ENCODE measurements around the gene SUMF2.

- TF ChIP-seq, protein P1, sequence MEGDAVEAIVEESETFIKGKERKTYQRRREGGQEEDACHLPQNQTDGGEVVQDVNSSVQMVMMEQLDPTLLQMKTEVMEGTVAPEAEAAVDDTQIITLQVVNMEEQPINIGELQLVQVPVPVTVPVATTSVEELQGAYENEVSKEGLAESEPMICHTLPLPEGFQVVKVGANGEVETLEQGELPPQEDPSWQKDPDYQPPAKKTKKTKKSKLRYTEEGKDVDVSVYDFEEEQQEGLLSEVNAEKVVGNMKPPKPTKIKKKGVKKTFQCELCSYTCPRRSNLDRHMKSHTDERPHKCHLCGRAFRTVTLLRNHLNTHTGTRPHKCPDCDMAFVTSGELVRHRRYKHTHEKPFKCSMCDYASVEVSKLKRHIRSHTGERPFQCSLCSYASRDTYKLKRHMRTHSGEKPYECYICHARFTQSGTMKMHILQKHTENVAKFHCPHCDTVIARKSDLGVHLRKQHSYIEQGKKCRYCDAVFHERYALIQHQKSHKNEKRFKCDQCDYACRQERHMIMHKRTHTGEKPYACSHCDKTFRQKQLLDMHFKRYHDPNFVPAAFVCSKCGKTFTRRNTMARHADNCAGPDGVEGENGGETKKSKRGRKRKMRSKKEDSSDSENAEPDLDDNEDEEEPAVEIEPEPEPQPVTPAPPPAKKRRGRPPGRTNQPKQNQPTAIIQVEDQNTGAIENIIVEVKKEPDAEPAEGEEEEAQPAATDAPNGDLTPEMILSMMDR (IDR thresholded peaks at IDR 0.05; ENCODE audit: low read length) = no peak
- TF ChIP-seq EZH2 (IDR thresholded peaks at IDR 0.05; ENCODE audit: borderline replicate concordance, low read length) = no peak
Observed at GRCh38 chr7:56046721-56047445, 17.2 kb upstream of the SUMF2 start.

All from OCI-LY1 (cell line).